ENCODE results near the gene TEPSIN.

DNA sequence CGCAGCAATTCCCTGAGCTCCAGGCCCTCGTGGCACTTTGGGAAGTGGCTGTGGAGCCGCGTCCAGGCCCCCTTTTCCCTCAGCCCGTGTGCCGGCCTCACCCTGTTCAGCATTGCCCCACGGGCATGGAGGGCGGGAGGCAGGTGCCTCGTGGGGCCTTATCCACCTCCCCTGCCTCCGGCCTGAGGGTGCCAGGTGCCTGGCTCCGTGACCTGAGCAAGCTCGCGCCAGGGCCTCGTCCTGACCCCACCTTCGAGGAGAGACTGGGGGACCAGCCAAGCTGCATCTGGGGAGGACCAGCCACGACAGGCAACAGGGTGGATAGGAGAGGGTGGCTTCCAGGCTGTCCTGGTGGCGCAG is 45.8 kb downstream of the TEPSIN start:
- TF ChIP-seq, protein P1, sequence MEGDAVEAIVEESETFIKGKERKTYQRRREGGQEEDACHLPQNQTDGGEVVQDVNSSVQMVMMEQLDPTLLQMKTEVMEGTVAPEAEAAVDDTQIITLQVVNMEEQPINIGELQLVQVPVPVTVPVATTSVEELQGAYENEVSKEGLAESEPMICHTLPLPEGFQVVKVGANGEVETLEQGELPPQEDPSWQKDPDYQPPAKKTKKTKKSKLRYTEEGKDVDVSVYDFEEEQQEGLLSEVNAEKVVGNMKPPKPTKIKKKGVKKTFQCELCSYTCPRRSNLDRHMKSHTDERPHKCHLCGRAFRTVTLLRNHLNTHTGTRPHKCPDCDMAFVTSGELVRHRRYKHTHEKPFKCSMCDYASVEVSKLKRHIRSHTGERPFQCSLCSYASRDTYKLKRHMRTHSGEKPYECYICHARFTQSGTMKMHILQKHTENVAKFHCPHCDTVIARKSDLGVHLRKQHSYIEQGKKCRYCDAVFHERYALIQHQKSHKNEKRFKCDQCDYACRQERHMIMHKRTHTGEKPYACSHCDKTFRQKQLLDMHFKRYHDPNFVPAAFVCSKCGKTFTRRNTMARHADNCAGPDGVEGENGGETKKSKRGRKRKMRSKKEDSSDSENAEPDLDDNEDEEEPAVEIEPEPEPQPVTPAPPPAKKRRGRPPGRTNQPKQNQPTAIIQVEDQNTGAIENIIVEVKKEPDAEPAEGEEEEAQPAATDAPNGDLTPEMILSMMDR (IDR thresholded peaks at IDR 0.05): no peak
- TF ChIP-seq POLR2AphosphoS5 (IDR thresholded peaks at IDR 0.05; ENCODE audit: insufficient read depth in 1 of 2, low read depth in 1 of 2) (no peak), POLR2A (IDR thresholded peaks at IDR 0.05) (no peak)
